ENCODE measurements around the gene DHRS4. TPM values are rescaled to one million over a fixed set of nuclear protein-coding genes. Genes with fewer than 3 reads are reported as not detected.
"Not testable (repeated sequence)": the region's sequence is repeated elsewhere in the genome, so short reads cannot be mapped to it uniquely, and the experiment has no call there.

DHRS4 gene
- total RNA-seq, 1 donor from 2014 or later, result 4.4 TPM

- DNase-seq, result no peak
These were observed 12.3 kb upstream of the DHRS4 start for GRCh38 chr14:23941230-23941629.

- no peak for DNase-seq
These were observed 11.9 kb upstream of the DHRS4 start for GRCh38 chr14:23941669-23942068.

- no peak for DNase-seq
These were observed 11.0 kb upstream of the DHRS4 start for GRCh38 chr14:23942587-23942986.

GRCh38 chr14:23949069-23949468, 4.5 kb upstream of the DHRS4 start:
- not testable (repeated sequence) for DNase-seq

GRCh38 chr14:23950411-23951135, 3.0 kb upstream of the DHRS4 start:
- DNase-seq, result no peak

GRCh38 chr14:23951136-23951466, 2.5 kb upstream of the DHRS4 start:
- not testable (repeated sequence) for DNase-seq

- DNase-seq, result no peak
These were observed 1.9 kb upstream of the DHRS4 start for GRCh38 chr14:23951590-23952201.

GRCh38 chr14:23953116-23953463, 480 bp upstream of the DHRS4 start:
- not testable (repeated sequence) for DNase-seq

GRCh38 chr14:23954279-23954614, 677 bp downstream of the DHRS4 start:
- not testable (repeated sequence) for DNase-seq

GRCh38 chr14:23954965-23955364, 1.4 kb downstream of the DHRS4 start:
- not testable (repeated sequence) for DNase-seq

- DNase-seq, result not testable (repeated sequence)
These were observed 2.2 kb downstream of the DHRS4 start for GRCh38 chr14:23955811-23956210.

- DNase-seq, result not testable (repeated sequence)
These were observed 4.5 kb downstream of the DHRS4 start for GRCh38 chr14:23957913-23958569.

GRCh38 chr14:23960899-23961298, 7.3 kb downstream of the DHRS4 start:
- not testable (repeated sequence) for DNase-seq

- DNase-seq, result not testable (repeated sequence)
These were observed 8.1 kb downstream of the DHRS4 start for GRCh38 chr14:23961704-23962103.

- not testable (repeated sequence) for DNase-seq
These were observed 15.5 kb downstream of the DHRS4 start for GRCh38 chr14:23969130-23969480.

- not testable (repeated sequence) for DNase-seq
These were observed 16.1 kb downstream of the DHRS4 start for GRCh38 chr14:23969481-23970282.

- not testable (repeated sequence) for DNase-seq
These were observed 16.7 kb downstream of the DHRS4 start for GRCh38 chr14:23970283-23970659.

GRCh38 chr14:23973178-23973577, 19.6 kb downstream of the DHRS4 start:
- not testable (repeated sequence) for DNase-seq

GRCh38 chr14:23974041-23974440, 20.5 kb downstream of the DHRS4 start:
- not testable (repeated sequence) for DNase-seq

GRCh38 chr14:23977208-23977607, 23.6 kb downstream of the DHRS4 start:
- DNase-seq, result not testable (repeated sequence)

GRCh38 chr14:23981951-23982813, 28.6 kb downstream of the DHRS4 start:
- DNase-seq, result not testable (repeated sequence)

Data from occipital lobe (tissue), 2 donors.